Stimulated activated CD4-positive, alpha-beta T cell treated with anti-CD3 and anti-CD28 coated beads, Interleukin-12 subunit alpha, Interleukin-12 subunit beta, amount 100 ng/mL, for 24 hours (primary cell): ENCODE results near the gene SLC35F3.
"Not testable (repeated sequence)": the region's sequence is repeated elsewhere in the genome, so short reads cannot be mapped to it uniquely, and the experiment has no call there.

Experiments used
- DNase-seq, 2 experiments: peaks; one replicate each; pipeline ENCODE4 v3.0.0-alpha.2; 2020; ENCODE audit warnings: low read depth in 2 of 2

The SLC35F3 gene

GRCh38 chr1:234106032-234106431 is 201.6 kb downstream of the SLC35F3 start:
- DNase-seq, result no peak

- DNase-seq, result no peak
Observed at GRCh38 chr1:234107416-234108021, 203.0 kb downstream of the SLC35F3 start.

- no peak for DNase-seq
Observed at GRCh38 chr1:234108921-234109320, 204.4 kb downstream of the SLC35F3 start.

- no peak for DNase-seq
Observed at GRCh38 chr1:234109840-234110239, 205.4 kb downstream of the SLC35F3 start.

DNA sequence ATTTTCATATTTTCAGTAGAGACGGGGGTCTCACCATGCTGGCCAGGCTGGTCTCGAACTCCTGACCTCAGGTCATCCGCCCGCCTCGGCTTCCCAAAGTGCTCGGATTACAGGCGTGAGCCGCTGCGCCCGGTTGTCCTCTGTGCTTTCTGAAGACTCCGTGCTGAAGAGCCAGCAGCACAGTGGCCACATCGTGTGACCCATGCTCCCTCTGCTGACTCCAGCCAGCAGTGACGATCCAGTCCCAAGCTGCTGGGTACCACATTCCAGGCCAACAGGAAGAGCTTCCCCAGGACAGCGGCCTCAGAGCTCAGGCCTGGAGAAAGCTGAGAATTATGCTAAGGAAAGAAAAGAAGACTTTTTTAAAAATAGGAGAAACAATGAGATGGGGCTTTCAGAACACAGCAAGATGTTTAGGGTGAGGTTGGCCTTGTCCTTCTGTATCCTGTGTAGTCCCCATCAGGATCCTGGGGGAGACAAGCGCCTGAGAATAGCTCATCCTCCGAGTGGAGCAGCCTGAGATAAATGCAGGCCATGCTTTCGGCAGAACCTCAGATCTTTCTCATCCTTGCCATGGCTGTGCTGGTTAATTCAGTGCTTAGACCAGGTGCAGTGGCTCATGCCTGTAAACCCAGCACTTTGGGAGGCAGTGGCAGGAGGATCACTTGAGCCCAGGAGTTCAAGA is 207.1 kb downstream of the SLC35F3 start:
- DNase-seq, result no peak

DNA sequence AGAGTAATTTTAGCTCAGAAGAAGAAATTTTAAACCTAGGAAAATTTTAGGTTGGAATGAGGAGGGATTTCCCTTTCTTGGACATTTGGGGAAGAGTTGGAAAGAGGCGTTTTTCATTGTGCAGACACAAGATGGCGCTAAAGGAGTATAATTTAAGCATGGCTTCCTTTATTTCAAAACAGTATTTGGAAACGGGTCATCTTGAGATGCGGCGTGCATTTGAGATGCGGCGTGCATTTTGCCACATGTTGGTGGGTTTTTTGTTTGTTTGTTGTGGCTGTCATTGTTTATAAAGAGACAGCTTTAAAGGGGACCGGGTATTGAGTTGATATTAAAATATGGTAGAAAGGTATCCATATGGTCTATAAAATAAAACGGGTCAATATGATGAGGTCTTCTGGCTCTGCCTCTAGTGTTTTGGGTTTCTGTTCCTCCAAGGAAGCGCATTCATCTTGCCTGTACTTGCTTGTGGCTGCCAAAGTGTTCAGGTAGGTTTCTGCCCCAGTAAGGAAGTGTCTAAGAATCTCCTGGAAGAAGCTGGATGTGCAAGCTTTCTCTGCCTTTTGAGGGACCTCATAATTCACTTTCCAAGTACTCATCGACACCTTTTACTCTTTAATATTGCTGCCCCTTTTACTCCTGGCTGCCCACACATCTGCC is 210.3 kb downstream of the SLC35F3 start:
- DNase-seq, result peak in 1 of 2 experiments; percentile 8

GRCh38 chr1:234118911-234119310 is 214.4 kb downstream of the SLC35F3 start:
- no peak for DNase-seq

GRCh38 chr1:234119431-234119830 is 215.0 kb downstream of the SLC35F3 start:
- no peak for DNase-seq

DNA sequence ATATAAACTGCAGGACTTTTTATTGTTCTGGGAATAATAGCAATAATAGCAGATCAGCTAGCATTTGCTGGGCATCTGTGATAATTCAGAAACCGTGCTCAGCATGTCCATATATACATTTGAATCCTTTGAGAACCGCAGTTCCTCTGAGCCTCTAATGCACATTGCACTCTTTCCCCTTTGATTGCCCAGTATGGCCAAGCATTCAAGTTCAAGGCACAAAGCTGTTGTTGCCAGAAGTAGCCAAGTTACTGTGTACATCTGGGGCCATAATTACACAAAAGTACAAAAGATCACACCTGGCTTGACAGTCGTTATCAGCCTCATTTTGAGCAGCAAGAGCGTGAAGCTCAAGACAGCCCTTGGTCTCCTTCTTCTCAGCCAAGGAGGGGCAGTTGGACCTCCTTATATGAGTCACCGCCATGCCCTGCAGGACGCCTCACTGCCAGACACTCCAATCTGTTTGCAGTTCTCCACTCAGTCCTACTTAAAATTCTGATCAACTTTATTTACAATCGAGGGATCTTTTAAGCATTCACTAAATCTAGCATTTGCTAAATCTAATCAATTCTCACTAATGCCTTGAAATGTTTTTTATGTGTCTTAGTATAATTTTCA is 216.0 kb downstream of the SLC35F3 start:
- no peak for DNase-seq

- not testable (repeated sequence) for DNase-seq
Observed at GRCh38 chr1:234121659-234122058, 217.2 kb downstream of the SLC35F3 start.

DNA sequence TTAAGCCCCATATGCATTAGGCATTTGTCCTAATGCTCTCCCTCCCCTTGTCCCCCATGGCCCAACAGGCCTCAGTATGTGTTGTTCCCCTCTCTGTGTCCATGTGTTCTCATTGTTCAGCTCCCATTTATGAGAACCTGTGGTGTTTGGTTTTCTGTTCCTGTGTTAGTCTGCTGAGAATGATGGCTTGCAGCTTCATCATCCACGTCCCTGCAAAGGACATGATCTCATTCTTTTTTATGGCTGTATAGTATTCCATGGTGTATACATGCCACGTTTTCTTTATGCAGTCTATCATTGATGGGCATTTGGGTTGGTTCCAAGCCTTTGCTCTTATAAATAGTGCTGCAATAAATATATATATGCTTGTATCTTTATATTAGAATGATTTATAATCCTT is 218.1 kb downstream of the SLC35F3 start:
- DNase-seq, result not testable (repeated sequence)

DNA sequence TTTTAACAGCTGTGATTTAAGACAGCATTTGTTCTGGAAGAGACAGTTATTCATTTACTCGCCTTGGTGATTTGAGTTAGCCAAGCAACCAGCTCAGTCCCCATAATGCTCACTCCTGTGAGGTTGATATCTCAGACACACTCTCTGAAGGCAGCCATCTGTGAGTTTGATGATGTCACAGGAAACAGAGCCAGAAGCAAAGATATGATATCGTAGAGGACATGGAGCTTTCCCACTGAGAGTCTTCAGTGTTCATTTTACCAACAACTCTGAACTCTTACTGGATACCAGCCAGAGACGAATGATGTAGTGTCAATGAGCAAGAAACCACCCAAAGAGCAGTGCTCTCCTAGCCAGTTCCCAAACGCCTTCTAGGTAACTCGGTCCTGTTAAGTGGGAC is 219.4 kb downstream of the SLC35F3 start:
- no peak for DNase-seq

GRCh38 chr1:234125283-234125682 is 220.8 kb downstream of the SLC35F3 start:
- peak in 1 of 2 experiments; percentile 33 for DNase-seq

DNA sequence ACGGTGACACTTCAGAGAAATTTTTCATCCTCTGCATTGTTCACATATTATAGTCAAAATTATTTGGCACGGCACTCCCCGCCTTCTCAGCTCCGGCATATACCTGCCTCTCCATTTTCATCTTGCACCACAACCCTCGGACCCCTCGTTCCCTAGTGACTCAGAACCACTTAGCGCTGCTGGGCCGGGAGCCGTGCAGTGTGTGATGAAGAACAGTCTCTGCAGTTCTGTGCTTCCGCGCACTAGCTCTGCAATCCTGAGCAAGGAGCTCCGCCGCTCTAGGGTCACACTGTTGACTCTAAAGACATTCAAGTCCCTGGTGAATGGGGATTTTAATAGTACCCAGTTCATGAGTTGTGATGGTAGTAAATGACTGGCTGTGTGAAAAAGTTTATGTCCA is 221.2 kb downstream of the SLC35F3 start:
- DNase-seq, result no peak

DNA sequence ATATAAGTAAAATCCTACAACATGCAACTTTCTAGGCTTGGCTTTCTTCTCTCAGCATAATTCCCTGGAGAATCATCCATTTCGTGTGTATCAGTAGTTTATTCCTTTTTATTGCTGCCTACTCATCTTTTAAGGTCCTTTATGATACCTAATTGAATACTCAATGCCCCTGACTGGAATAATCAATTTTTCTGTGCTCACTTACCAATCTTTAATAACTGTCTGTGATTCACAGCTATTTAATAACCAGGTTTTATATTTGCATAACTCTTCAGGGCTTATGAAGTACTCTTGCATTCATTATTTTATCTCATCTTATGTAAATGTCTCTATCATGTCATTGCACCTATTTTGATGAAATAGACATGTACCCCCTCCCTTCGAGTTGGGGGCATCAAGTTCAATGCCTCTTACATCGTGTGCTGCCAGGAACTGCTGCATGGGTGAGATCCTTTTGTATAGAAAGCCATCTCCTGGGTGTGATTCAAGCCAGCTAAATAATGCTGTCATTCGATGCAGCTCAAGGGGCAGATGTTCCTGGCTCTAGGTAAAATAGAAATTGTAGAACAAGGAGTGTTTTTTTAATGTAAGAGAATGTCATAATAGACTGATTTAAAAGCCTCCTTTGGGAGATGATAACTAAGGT is 222.7 kb downstream of the SLC35F3 start:
- no peak for DNase-seq

DNA sequence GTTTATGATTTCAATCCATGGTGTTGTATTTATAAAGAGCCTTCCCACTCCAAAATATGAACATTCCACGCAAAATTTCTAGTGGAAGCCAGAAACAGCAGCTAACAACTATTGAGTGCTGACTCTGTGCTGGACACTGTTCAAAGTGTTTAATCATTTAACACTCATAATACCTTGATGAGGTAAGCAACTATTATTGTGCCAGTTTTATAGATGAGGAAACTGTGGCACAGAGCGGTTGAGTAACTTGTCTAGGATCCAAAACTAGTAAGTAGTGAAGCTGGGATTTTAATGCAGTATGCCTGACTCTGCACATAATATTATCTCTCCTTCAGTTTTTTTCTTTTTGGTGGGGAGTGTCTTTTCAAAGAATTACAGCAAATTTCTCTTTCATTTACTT is 228.3 kb downstream of the SLC35F3 start:
- DNase-seq, result no peak

DNA sequence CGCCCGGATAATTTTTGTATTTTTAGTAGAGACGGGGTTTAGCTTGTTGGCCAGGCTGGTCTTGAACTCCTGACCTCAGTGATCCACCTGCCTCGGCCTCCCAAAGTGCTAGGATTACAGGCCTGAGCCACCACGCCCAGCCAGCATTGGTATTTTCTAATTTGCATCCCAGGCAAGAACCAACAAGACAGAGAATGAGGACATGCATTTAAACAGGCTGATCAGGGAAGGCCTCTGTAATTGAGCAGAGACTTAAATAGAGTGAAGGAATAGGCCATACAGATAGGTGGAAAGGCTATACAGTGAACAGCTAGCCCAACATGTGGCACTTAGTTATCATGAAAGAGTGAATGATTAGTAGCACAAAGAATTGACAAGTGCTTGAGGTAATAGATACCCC is 230.4 kb downstream of the SLC35F3 start:
- DNase-seq, result no peak

DNA sequence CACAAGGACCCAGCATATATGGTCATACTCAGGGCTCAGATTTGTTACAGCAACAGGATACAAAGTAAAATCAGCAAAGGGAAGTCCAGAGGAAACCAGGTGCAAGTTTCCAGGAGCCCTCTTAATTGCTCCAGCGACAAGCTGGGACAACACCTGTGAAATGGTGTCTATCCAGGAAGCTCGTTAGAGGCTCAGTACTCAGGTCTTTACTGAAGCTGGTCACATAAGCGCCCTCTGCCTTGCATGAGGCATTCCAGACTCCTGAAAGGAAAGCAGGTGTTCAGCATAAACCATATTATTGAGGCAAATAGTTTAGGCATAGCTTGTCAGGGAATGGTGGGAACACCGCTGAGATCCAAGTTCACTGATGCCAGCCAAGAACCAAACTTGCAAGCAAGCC is 231.0 kb downstream of the SLC35F3 start:
- DNase-seq, result no peak

DNA sequence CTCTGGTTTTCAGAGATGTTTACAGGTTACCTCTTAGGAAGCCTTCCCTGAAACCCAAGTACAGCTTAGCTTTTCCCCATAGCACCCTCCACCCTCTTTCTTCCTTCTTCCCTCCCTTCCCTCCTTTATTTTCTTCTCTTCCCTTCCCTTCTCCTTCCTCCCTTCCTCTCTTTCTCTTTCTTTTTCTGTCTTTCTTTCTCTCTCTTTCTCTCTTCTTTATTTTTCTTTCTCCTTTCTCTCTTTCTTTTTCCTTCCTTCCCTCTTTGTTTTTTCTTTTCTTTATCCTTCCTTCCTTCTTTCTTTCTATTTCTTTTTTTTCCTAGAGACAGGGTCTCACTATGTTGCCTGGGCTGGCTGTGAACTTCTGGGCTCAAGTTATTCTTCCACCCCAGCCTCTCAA is 231.6 kb downstream of the SLC35F3 start:
- DNase-seq, result no peak

DNA sequence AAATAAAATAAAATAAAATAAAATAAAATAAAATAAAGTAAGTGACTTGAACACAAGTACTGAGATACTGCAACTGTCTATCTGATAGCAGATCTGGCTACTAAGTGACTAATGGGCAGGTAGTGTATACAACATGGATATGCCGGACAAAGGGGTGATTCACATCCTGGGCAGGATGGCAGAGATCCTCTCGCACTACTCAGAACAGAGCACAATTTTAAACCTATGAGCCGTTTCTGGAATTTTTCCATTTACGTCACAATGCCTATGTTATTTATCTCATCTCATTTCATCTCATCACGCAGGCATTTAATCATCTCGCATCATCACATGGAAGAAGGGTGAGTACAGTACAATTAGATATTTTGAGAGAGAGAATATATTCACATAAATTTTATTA is 235.5 kb downstream of the SLC35F3 start:
- no peak for DNase-seq

DNA sequence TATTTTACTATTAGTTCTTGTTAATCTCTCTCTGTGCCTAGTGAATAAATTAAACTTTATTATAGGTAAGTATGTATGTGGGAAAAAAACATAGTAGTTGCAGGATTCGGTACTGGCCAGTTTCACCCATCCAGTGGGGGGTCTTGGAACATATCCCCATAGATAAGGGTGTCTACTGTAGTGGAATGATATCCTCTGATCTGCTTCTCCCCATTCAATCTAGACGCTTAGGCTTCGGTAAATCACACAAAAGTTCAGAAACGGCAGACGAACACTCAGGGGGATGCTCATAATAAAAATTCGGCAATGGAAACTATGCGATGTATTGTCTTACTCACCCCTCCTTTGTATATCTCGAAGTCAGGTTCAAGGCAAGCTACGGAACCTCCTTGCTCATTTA is 235.9 kb downstream of the SLC35F3 start:
- DNase-seq, result no peak

- no peak for DNase-seq
Observed at GRCh38 chr1:234141006-234141405, 236.5 kb downstream of the SLC35F3 start.
